Adipocyte (in vitro differentiated cells): ENCODE measurements around the gene GPLD1.

ENCODE experiments used
- DNase-seq: peaks from one replicate; pipeline ENCODE4 v3.0.0-alpha.2; 2015; ENCODE audit warnings: low read depth
- H3K27me3 ChIP-seq: replicated peaks from 2 replicates; pipeline ENCODE4 v1.7.0; 2013; ENCODE audit warnings: mild to moderate bottlenecking, low read length, moderate library complexity; ENCODE audit not compliant: control insufficient read depth, insufficient read depth
- H3K36me3 ChIP-seq: 2 replicates; pipeline ENCODE4 v1.7.0; 2013; ENCODE audit warnings: low read length, mild to moderate bottlenecking, moderate library complexity; ENCODE audit not compliant: control insufficient read depth, insufficient read depth, severe bottlenecking
- H3K4me1 ChIP-seq: 2 replicates; pipeline ENCODE4 v1.7.0; 2013; ENCODE audit warnings: mild to moderate bottlenecking, low read length, moderate library complexity; ENCODE audit not compliant: control insufficient read depth, insufficient read depth
- H3K4me3 ChIP-seq: 2 replicates; pipeline ENCODE4 v1.7.0; 2013; ENCODE audit warnings: mild to moderate bottlenecking, low read length, moderate library complexity
- H3K9ac ChIP-seq: 2 replicates; pipeline ENCODE4 v1.7.0; 2013; ENCODE audit warnings: mild to moderate bottlenecking, low read length, moderate library complexity
- H3K9me3 ChIP-seq: 2 replicates; pipeline ENCODE4 v1.7.0; 2013; ENCODE audit warnings: mild to moderate bottlenecking, low read length, moderate library complexity; ENCODE audit not compliant: control insufficient read depth

GPLD1 gene

GRCh38 chr6:24494821-24495795 lies 5.7 kb upstream of the GPLD1 start, which contains the start of gene ALDH5A1:
Gene ALDH5A1, plus strand, starts transcription at chr6:24494969. Its CDS starts 28 bp downstream, at chr6:24494997.
- Histone ChIP-seq H3K4me1 (peaks cover 6% of the 10 kb centered on the region), H3K27me3 (peaks cover 22% of the 10 kb centered on the region), H3K4me3 (peak within 1 kb of the TSS; percentile 74), H3K36me3 (no peaks in the 10 kb centered on the region), H3K9me3 (no peaks in the 10 kb centered on the region), H3K9ac (peak within 1 kb of the TSS; percentile 72)
- DNase-seq, result peak; percentile 80

GRCh38 chr6:24493945-24494820 lies 4.8 kb upstream of the GPLD1 start:
- Histone ChIP-seq H3K36me3 (no peaks in the 10 kb centered on the region), H3K4me3 (peak overlapping the region; percentile 74), H3K27me3 (peaks cover 22% of the 10 kb centered on the region), H3K9ac (peak overlapping the region; percentile 72), H3K9me3 (no peaks in the 10 kb centered on the region), H3K4me1 (peaks cover 10% of the 10 kb centered on the region)
- DNase-seq, result no peak

- H3K4me3 ChIP-seq, result no peak overlapping the region
- H3K36me3 ChIP-seq, result no peaks in the 10 kb centered on the region
- H3K9ac ChIP-seq, result no peak overlapping the region
- H3K9me3 ChIP-seq, result no peaks in the 10 kb centered on the region
- peaks cover 10% of the 10 kb centered on the region for H3K4me1 ChIP-seq
- no peak for DNase-seq
- peaks cover 22% of the 10 kb centered on the region for H3K27me3 ChIP-seq
Measured at GRCh38 chr6:24492475-24492874, 3.1 kb upstream of the GPLD1 start.

GRCh38 chr6:24490948-24491347 lies 1.6 kb upstream of the GPLD1 start:
- no peak overlapping the region for H3K9ac ChIP-seq
- H3K9me3 ChIP-seq, result no peaks in the 10 kb centered on the region
- DNase-seq, result no peak
- no peaks in the 10 kb centered on the region for H3K36me3 ChIP-seq
- peaks cover 13% of the 10 kb centered on the region for H3K27me3 ChIP-seq
- H3K4me3 ChIP-seq, result no peak overlapping the region
- peaks cover 10% of the 10 kb centered on the region for H3K4me1 ChIP-seq

GRCh38 chr6:24489881-24490280 lies 503 bp upstream of the GPLD1 start:
- Histone ChIP-seq H3K4me1 (peaks cover 10% of the 10 kb centered on the region), H3K27me3 (peaks cover 13% of the 10 kb centered on the region), H3K9me3 (no peaks in the 10 kb centered on the region), H3K36me3 (no peaks in the 10 kb centered on the region), H3K9ac (no peak overlapping the region), H3K4me3 (no peak overlapping the region)
- DNase-seq, result peak; percentile 51

DNA sequence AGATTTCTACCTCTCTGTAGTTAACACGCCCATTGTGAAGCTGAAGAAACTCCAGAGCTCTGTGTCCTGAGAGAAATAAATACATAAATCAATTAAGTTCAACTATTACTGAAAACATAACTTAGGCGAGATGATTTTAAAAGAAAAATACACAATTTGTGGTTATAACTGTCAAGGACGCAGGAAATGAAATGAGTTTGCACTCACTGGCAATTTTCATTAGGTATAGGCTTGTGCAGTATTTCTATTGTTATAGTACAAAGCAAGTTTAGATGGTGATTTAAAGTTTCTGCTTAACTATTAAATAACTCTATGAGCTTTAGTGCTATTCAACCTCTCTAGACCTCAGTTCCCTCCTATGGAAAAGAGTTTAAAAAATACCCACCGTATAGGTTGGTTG lies 3.3 kb downstream of the GPLD1 start:
- peaks cover 4% of the 10 kb centered on the region for H3K4me1 ChIP-seq
- H3K9ac ChIP-seq, result no peak overlapping the region
- H3K4me3 ChIP-seq, result no peak overlapping the region
- no peaks in the 10 kb centered on the region for H3K36me3 ChIP-seq
- DNase-seq, result no peak
- no peaks in the 10 kb centered on the region for H3K27me3 ChIP-seq
- no peaks in the 10 kb centered on the region for H3K9me3 ChIP-seq

GRCh38 chr6:24484657-24485323 lies 4.6 kb downstream of the GPLD1 start:
- H3K9ac ChIP-seq, result no peak overlapping the region
- no peaks in the 10 kb centered on the region for H3K9me3 ChIP-seq
- no peak overlapping the region for H3K4me3 ChIP-seq
- H3K27me3 ChIP-seq, result no peaks in the 10 kb centered on the region
- DNase-seq, result peak; percentile 24
- H3K36me3 ChIP-seq, result no peaks in the 10 kb centered on the region
- peaks cover 4% of the 10 kb centered on the region for H3K4me1 ChIP-seq

GRCh38 chr6:24481449-24481848 lies 7.9 kb downstream of the GPLD1 start:
- Histone ChIP-seq H3K4me1 (no peaks in the 10 kb centered on the region), H3K36me3 (no peaks in the 10 kb centered on the region), H3K4me3 (no peak overlapping the region), H3K9ac (no peak overlapping the region), H3K9me3 (no peaks in the 10 kb centered on the region), H3K27me3 (no peaks in the 10 kb centered on the region)
- no peak for DNase-seq

DNA sequence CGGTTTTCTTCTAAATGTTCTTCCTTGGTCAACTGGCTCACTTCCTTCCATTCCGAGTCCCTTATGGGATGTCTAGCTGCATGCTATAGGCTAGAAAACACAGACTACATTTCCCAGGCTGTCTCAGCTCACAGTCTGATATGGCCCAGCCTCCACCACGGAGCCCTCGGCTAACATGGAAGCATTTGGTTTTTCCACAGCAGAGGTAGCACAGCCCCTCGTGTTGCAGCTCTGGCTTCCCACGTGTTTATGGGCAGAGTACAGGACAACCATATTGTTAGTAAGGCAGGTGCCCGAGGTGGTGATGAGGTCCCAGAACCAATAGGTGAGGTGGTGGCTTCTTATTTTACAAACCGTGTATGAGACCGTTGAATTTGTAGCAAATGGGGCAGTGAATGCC lies 8.7 kb downstream of the GPLD1 start:
- no peaks in the 10 kb centered on the region for H3K27me3 ChIP-seq
- no peaks in the 10 kb centered on the region for H3K9me3 ChIP-seq
- H3K4me3 ChIP-seq, result no peak overlapping the region
- no peaks in the 10 kb centered on the region for H3K36me3 ChIP-seq
- H3K9ac ChIP-seq, result no peak overlapping the region
- DNase-seq, result no peak
- H3K4me1 ChIP-seq, result no peaks in the 10 kb centered on the region

DNA sequence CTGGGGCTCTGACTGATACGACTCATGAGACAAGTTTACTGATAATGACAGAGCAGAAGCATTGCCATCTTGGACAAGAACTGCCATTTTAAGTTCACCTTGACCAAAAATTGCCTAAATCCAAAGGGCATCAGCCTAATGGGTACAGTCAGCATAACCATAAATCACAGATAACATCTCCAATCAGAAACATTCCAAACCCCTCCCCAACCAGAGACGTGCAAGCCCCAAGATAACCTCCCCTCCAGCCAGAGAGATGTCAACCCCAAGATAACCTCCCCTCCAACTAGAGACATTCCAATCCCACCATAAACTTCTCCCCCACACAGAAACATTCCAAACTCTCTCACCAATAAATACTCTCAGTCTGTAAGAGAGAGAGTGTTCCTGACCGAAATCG lies 10.5 kb downstream of the GPLD1 start:
- H3K36me3 ChIP-seq, result no peaks in the 10 kb centered on the region
- DNase-seq, result no peak
- H3K4me3 ChIP-seq, result no peak overlapping the region
- no peaks in the 10 kb centered on the region for H3K27me3 ChIP-seq
- no peaks in the 10 kb centered on the region for H3K4me1 ChIP-seq
- no peaks in the 10 kb centered on the region for H3K9me3 ChIP-seq
- no peak overlapping the region for H3K9ac ChIP-seq

DNA sequence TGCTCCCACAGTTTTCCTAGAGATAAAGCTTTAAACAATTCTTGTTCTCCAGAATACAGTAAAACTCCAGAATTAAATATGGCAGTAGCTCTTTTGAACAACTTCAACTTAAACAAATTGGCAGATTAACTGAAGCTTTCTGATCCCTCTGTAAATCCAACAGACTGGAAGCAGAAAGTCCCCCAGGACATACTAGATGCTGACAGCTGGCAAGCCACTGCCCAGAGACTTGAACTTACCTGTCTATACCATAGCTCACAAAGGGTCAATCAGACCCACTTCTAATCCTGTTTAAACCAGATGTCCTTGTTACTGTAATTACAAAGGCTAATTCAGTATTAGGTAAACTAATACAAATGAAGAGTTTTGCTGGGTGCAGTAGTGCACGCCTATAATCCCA lies 12.3 kb downstream of the GPLD1 start:
- no peak for DNase-seq
- no peak overlapping the region for H3K4me3 ChIP-seq
- H3K4me1 ChIP-seq, result peaks cover 4% of the 10 kb centered on the region
- no peaks in the 10 kb centered on the region for H3K9me3 ChIP-seq
- no peak overlapping the region for H3K9ac ChIP-seq
- no peaks in the 10 kb centered on the region for H3K36me3 ChIP-seq
- no peaks in the 10 kb centered on the region for H3K27me3 ChIP-seq
